ENCODE data around the gene HSPA12B. TPM values are rescaled to one million over a fixed set of nuclear protein-coding genes. Genes with fewer than 3 reads are reported as not detected.

HSPA12B gene
- total and polyA plus RNA-seq, 2 of the 4 experiments (the other 2 are of a cell fraction) = not detected

DNA sequence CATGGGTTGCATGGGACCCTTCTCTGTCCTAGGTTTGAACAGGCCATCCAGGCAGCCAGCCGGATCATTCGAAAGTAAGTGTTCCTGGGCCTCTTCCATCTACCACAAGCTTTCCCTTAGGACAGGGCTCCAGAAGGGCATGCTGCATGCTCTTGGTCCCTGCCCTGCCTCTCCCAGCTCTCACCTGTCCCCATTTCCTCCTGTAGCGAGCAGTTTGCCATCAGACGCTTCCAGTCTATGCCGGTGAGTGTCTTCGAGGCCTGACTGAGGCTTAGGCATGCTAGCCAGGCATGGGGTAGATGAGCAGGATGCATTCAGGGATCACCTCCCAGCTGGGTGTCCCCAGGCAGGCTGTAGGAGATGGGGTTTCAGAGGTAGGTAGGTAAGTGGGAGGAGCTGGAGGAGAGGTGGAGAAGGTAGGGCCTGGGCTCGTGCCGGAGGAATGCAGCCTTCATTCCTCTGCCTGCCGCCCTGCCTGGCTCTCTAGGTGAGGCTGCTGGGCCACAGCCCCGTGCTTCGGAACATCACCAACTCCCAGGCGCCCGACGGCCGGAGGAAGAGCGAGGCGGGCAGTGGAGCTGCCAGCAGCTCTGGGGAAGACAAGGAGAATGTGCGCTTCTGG is 67.9 kb downstream of the HSPA12B start (continued):
- TF ChIP-seq RCOR1 (IDR thresholded peaks at IDR 0.05; ENCODE audit: insufficient replicate concordance, low read length) = no peak

GRCh38 chr20:3800878-3801260 is 68.4 kb downstream of the HSPA12B start:
- Histone ChIP-seq H2AK9ac (replicated peaks; ENCODE audit: low read depth, low read length, poor library complexity) (peak overlapping the region; percentile 48), H3K9ac (ENCODE audit: low read depth, low read length) (no peak overlapping the region), H4K20me1 (ENCODE audit: insufficient read depth, low read length) (no peaks in the 10 kb centered on the region), H3K4me3 (ENCODE audit: insufficient read depth, low read depth, low read length) (no peak overlapping the region), H2AFZ (replicated peaks; ENCODE audit: low read length, poor library complexity) (no peak overlapping the region), H3K4me1 (ENCODE audit: control insufficient read depth, insufficient read depth, low read length) (peaks cover 31% of the 10 kb centered on the region), H3K36me3 (ENCODE audit: control insufficient read depth, insufficient read depth, low read length) (peaks cover 68% of the 10 kb centered on the region), H3K27ac (ENCODE audit: insufficient read depth, low read length) (no peak overlapping the region), H2BK120ac (ENCODE audit: low read depth, low read length) (no peak overlapping the region), H3K27me3 (ENCODE audit: control insufficient read depth, insufficient read depth, low read length) (no peaks in the 10 kb centered on the region), H3K9me3 (ENCODE audit: control insufficient read depth, insufficient read depth, low read length) (no peaks in the 10 kb centered on the region), H4K91ac (ENCODE audit: insufficient read depth, low read depth, low read length) (no peak overlapping the region), H3K9me1 (ENCODE audit: insufficient read depth, low read length) (peaks cover 33% of the 10 kb centered on the region), H4K8ac (ENCODE audit: low read depth in 2 of 2, low read length in 2 of 2) (no peak overlapping the region), H3K18ac (ENCODE audit: low read depth, low read length) (no peak overlapping the region), H2BK5ac (ENCODE audit: low read depth, low read length, poor library complexity, severe bottlenecking) (no peak overlapping the region), H3K23ac (ENCODE audit: low read depth, low read length) (no peak overlapping the region), H3K56ac (ENCODE audit: extremely low read depth, insufficient read depth, low read length) (no peak overlapping the region), H2BK20ac (ENCODE audit: low read depth, low read length) (no peak overlapping the region), H2AK5ac (ENCODE audit: low read depth, low read length) (no peak overlapping the region), H3K14ac (replicated peaks; ENCODE audit: low read depth, low read length) (no peak overlapping the region), H3K4me2 (ENCODE audit: low read depth, low read length) (no peak overlapping the region), H3K4ac (ENCODE audit: low read depth, low read length) (no peak overlapping the region), H3K79me1 (ENCODE audit: low read depth in 1 of 2, low read length in 2 of 2) (peaks cover 43 to 91% of the 10 kb centered on the region in 2 experiments), H4K5ac (ENCODE audit: low read depth, low read length) (no peak overlapping the region), H2BK15ac (ENCODE audit: low read depth, low read length) (no peak overlapping the region)
- TF ChIP-seq RFX5 (IDR thresholded peaks at IDR 0.05; ENCODE audit: low read depth, low read length) (no peak), RAD21 (IDR thresholded peaks at IDR 0.05; ENCODE audit: low read length) (no peak), MAZ (IDR thresholded peaks at IDR 0.05; ENCODE audit: borderline replicate concordance, low read depth, low read length) (no peak), MAFK (IDR thresholded peaks at IDR 0.05; ENCODE audit: low read depth, low read length) (no peak), CEBPB (IDR thresholded peaks at IDR 0.05; ENCODE audit: low read depth, low read length) (no peak), POLR2A (IDR thresholded peaks at IDR 0.05; ENCODE audit: low read depth, low read length) (no peak), RCOR1 (IDR thresholded peaks at IDR 0.05; ENCODE audit: insufficient replicate concordance, low read length) (no peak), BHLHE40 (IDR thresholded peaks at IDR 0.05; ENCODE audit: low read depth, low read length) (no peak), NFE2L2 (IDR thresholded peaks at IDR 0.05; ENCODE audit: low read depth, low read length) (no peak)
- ATAC-seq (ENCODE audit: low read depth) (no peak), DNase-seq (no peak)
- in situ Hi-C loops (cut with MboI; ENCODE audit: low sequenced_read_pairs) = no loop called here
- BruUV-seq (replicated peaks) = no TSS peak
- dilution Hi-C loops (cut with HindIII; ENCODE audit: low sequenced_read_pairs, unreplicated experiment) = no loop called here
- POLR2A ChIA-PET (ENCODE audit: unreplicated experiment) = no interaction called here
- CTCF ChIA-PET = no interaction called here
- intact Hi-C loops (cut with micrococcal nuclease) = no loop called here
- WGBS, 2 experiments (ENCODE audit: extremely low coverage in 2 of 2, insufficient read length in 1 of 2) = 100% methylated on average over 3 of the region's 8 CpGs; no CpG with 5 or more reads in 1 of the 2 experiments

All from IMR-90 (cell line).